GM12865 (cell line): ENCODE data around the gene MED15.

Source experiments
- DNase-seq: peaks from one replicate; pipeline ENCODE4 v3.0.0; 2010; ENCODE audit warnings: low read depth
- H3K4me3 ChIP-seq: 2 replicates; pipeline ENCODE4 v1.5.1; 2011; ENCODE audit warnings: mild to moderate bottlenecking, low read depth, low read length, control low read depth
- CTCF ChIP-seq: IDR thresholded peaks from 2 replicates; pipeline ENCODE4 v1.5.1; 2011; ENCODE audit warnings: low read length, control low read depth, low read depth, inconsistent platforms; ENCODE audit not compliant: insufficient read depth; ENCODE audit errors: missing control alignments

MED15 gene

DNA sequence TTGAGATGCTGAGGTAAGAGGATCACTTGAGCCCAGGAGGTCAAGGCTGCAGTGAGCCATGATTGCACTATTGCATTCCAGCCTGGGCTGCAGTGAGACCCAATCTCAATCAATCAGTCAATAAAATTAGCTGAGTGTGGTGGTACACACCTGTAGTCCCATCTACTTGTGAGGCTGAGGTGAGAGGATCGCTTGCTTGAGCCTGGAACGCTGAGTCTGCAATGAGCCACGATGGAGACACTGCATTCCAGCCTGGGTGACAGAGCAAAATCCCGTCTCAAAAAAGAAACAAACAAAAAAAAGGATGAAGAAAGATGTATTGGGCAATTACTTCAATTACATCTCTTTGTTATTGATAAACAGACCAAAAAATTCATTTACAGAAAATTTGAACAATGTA is 54.5 kb downstream of the MED15 start:
- no peak for DNase-seq
- H3K4me3 ChIP-seq, result no peak overlapping the region
- no peak for TF ChIP-seq CTCF

DNA sequence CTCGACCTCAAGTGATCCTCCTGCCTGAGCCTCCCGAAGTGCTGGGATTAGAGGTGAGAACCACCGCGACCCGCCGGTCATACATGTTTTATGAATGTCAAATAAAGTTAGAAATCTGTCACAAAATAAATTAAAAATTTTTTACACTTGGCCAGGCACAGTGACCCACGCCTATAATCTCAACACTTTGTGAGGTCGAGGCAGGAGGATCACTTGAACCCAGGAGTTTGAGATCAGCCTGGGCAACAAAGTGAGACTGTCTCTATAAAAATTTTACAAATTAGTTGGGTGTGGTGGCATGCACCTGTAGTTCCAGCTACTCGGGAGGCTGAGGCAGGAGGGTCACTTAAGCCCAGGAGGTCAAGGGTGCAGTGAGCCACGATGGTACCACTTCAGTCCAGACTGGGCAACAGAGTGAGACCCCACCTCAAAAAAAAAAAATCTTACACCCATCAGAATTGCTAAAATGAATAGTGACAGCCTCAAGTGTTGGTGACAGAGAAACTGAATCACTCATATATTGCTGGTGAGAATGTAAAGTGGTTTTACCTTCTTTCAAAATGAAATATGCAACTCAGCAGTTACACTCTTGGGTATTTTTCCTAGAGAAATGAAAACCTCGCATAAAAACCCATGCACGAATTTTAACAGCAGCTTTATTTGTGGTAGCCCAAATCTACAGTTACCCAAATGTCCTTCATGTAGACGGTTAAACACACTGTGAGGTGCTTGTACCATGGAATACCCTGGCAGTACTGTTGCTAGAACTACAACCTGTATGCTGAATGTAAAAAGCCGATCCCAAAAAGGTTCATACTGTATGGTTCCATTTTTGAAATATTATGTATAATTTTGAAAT is 55.4 kb downstream of the MED15 start:
- no peak for TF ChIP-seq CTCF
- no peak overlapping the region for H3K4me3 ChIP-seq
- DNase-seq, result no peak

GRCh38 chr22:20563466-20563906 is 56.1 kb downstream of the MED15 start:
- no peak overlapping the region for H3K4me3 ChIP-seq
- TF ChIP-seq CTCF, result no peak
- no peak for DNase-seq

GRCh38 chr22:20563941-20564371 is 56.5 kb downstream of the MED15 start:
- no peak for DNase-seq
- H3K4me3 ChIP-seq, result no peak overlapping the region
- no peak for TF ChIP-seq CTCF

GRCh38 chr22:20565079-20565734 is 57.8 kb downstream of the MED15 start:
- no peak for TF ChIP-seq CTCF
- no peak for DNase-seq
- no peak overlapping the region for H3K4me3 ChIP-seq

GRCh38 chr22:20565761-20566160 is 58.4 kb downstream of the MED15 start:
- no peak overlapping the region for H3K4me3 ChIP-seq
- no peak for DNase-seq
- no peak for TF ChIP-seq CTCF
